ENCODE measurements around the gene ZNF836.

The ZNF836 gene

GRCh38 chr19:52139252-52140031, 32.0 kb downstream of the ZNF836 start, which contains the start of gene ZNF616:
Gene ZNF616 (minus strand): TSS chr19:52139938. CDS start chr19:52130512, 9,426 bp downstream.
- peak; percentile 75 for DNase-seq (ENCODE audit: low read depth)
- TF ChIP-seq CTCF (IDR thresholded peaks at IDR 0.05; ENCODE audit: control insufficient read depth, extremely low read depth, insufficient read depth) = peak; percentile 97
- H3K4me3 ChIP-seq (ENCODE audit: low read depth, low read length) = peak within 1 kb of the TSS; percentile 72

GRCh38 chr19:52138983-52139251, 32.5 kb downstream of the ZNF836 start:
- H3K4me3 ChIP-seq (ENCODE audit: low read depth, low read length) = peak overlapping the region; percentile 72
- no peak for TF ChIP-seq CTCF (IDR thresholded peaks at IDR 0.05; ENCODE audit: control insufficient read depth, extremely low read depth, insufficient read depth)
- DNase-seq (ENCODE audit: low read depth) = no peak

- TF ChIP-seq CTCF (IDR thresholded peaks at IDR 0.05; ENCODE audit: control insufficient read depth, extremely low read depth, insufficient read depth) = no peak
- no peak for DNase-seq (ENCODE audit: low read depth)
- peak overlapping the region; percentile 72 for H3K4me3 ChIP-seq (ENCODE audit: low read depth, low read length)
These were observed 33.0 kb downstream of the ZNF836 start for GRCh38 chr19:52138278-52138982.

- TF ChIP-seq CTCF (IDR thresholded peaks at IDR 0.05; ENCODE audit: control insufficient read depth, extremely low read depth, insufficient read depth) = no peak
- no peak overlapping the region for H3K4me3 ChIP-seq (ENCODE audit: low read depth, low read length)
- DNase-seq (ENCODE audit: low read depth) = no peak
These were observed 51.1 kb downstream of the ZNF836 start for GRCh38 chr19:52120286-52120685.

GRCh38 chr19:52115526-52116053, 55.8 kb downstream of the ZNF836 start:
- no peak for DNase-seq (ENCODE audit: low read depth)
- H3K4me3 ChIP-seq (ENCODE audit: low read depth, low read length) = no peak overlapping the region
- no peak for TF ChIP-seq CTCF (IDR thresholded peaks at IDR 0.05; ENCODE audit: control insufficient read depth, extremely low read depth, insufficient read depth)

- no peak for DNase-seq (ENCODE audit: low read depth)
- no peak for TF ChIP-seq CTCF (IDR thresholded peaks at IDR 0.05; ENCODE audit: control insufficient read depth, extremely low read depth, insufficient read depth)
- no peak overlapping the region for H3K4me3 ChIP-seq (ENCODE audit: low read depth, low read length)
These were observed 56.7 kb downstream of the ZNF836 start for GRCh38 chr19:52114691-52115090.
